Choroid plexus epithelial cell (primary cell): ENCODE data around the gene TMEM178A.
A peak's percentile ranks its signal among the peaks of the same experiment; 100 is the strongest.

Experiments
- DNase-seq: peaks from one replicate; pipeline ENCODE4 v3.0.0-alpha.2; 2010; ENCODE audit warnings: low read depth
- H3K4me3 ChIP-seq: 2 replicates; pipeline ENCODE4 v1.5.1; 2011; ENCODE audit warnings: low read depth, mild to moderate bottlenecking, control low read depth, low read length, moderate library complexity
- CTCF ChIP-seq: conservative IDR thresholded peaks from 2 replicates; pipeline ENCODE4 v1.5.1; 2011; ENCODE audit warnings: low read depth, mild to moderate bottlenecking, control low read depth, inconsistent platforms, low read length, moderate library complexity

The TMEM178A gene

DNA sequence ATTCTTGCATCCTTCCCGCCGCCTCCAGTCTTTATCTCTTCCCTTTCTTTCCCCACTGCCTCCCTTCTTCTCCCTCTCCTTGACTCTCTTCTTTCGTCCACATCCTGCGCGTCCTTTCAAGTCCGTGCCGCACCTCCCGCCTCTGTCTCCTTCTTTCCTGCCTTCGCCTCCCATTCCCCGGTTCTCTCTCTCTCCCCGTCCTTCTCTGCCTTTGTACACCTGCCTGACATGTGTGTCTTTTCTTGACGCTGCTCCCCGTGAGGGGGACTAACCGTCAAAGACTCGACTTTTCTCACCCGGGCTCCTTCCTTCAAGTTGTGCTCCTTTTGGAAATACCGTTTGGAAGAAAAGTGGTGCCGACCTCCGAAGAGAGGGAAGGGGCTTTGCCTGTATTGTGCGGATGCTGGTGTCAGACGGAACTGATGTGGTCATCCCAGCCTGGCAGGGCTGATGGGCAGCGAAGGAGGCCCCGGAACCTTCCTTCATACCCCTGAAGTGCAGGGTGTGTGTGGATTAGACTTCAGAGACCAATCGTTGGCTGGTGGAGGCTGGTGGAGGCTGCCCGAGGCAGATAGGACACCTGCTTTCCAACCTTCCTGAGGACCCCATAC lies 879 bp downstream of the TMEM178A start:
- peak overlapping the region; percentile 52 for H3K4me3 ChIP-seq
- DNase-seq: no peak
- no peak for TF ChIP-seq CTCF

- TF ChIP-seq CTCF: no peak
- DNase-seq: no peak
- no peak overlapping the region for H3K4me3 ChIP-seq
Measured at GRCh38 chr2:39667104-39667885, 1.6 kb downstream of the TMEM178A start.

GRCh38 chr2:39667886-39668276 lies 2.2 kb downstream of the TMEM178A start:
- H3K4me3 ChIP-seq: no peak overlapping the region
- DNase-seq: no peak
- TF ChIP-seq CTCF: no peak

DNA sequence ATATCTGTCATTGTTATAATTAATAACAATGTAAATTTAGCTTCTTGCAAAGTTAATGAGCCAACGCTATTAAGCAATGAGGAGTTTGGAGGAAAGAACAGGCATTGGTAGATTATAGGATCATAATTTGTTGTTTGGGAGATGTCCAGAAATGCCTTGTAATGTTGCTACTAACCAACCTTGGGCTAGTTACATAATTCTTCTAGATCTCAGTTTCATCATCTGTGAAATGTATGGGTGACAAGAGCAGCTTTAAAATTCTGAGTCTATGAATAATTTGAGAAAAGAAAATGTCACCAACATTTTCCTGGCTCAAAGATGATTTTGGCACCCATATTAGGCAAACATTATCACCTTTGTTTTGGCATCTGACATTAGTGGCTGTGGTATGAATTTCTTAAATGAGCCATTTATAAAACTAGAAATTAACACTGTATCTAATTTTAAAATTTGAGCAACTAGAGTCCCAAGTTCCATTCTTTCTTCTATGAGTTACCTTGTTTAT lies 2.9 kb downstream of the TMEM178A start:
- TF ChIP-seq CTCF: no peak
- DNase-seq: no peak
- H3K4me3 ChIP-seq: no peak overlapping the region

- TF ChIP-seq CTCF: no peak
- no peak for DNase-seq
- no peak overlapping the region for H3K4me3 ChIP-seq
Measured at GRCh38 chr2:39671604-39672003, 5.9 kb downstream of the TMEM178A start.

DNA sequence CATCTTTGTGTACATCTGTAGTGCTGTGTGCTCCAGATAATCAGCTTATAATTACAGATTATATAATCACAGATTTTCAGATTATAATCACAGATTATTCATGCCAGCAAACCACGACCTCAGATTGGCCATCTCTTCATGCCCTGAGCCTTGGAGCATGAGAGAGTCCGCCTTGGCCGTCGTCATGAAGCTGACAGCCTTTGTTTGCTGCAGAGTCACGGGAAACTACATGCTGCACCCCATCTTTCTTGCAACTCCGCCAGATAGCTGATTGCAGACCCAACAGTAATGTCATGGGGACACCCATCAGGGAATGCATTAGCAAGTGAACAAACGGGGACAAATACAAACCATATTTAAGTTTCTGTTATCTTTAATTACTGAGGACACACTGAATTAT lies 7.3 kb downstream of the TMEM178A start:
- no peak for TF ChIP-seq CTCF
- DNase-seq: no peak
- no peak overlapping the region for H3K4me3 ChIP-seq
